Bronchial epithelial cell (primary cell): ENCODE measurements around the gene TRA2A. TPM values are rescaled to one million over a fixed set of nuclear protein-coding genes. Genes with fewer than 3 reads are reported as not detected.

Experiments
- DNase-seq: peaks from one replicate; pipeline ENCODE4 v3.0.0-alpha.2; 2010; ENCODE audit warnings: low read depth
- FAIRE-seq: peaks from 2 replicates; lab custom pipeline; 2011; peaks lifted over from hg19 to GRCh38; lab: Jason Lieb, UNC
- H3K27me3 ChIP-seq: 2 replicates; pipeline ENCODE4 v1.5.1; 2011; ENCODE audit warnings: low read length; ENCODE audit not compliant: control insufficient read depth, insufficient read depth
- H3K36me3 ChIP-seq: 2 replicates; pipeline ENCODE4 v1.5.1; 2011; ENCODE audit warnings: low read length; ENCODE audit not compliant: control insufficient read depth, insufficient read depth
- H3K4me3 ChIP-seq: 2 replicates; pipeline ENCODE4 v1.5.1; 2011; ENCODE audit warnings: mild to moderate bottlenecking, low read depth, low read length, control low read depth
- total RNA-seq: library from RNA; depleted of rRNA; stranded (reverse); fragments of >200 nt; gene quantifications from 2 replicates; pipeline ENCODE4 v1.2.1, GENCODE V29; 2014
- TF ChIP-seq, protein P1 (sequence below): IDR thresholded peaks from 2 replicates; pipeline ENCODE4 v1.5.1; 2011; ENCODE audit warnings: mild to moderate bottlenecking, moderate library complexity, low read length, control low read depth, inconsistent platforms; ENCODE audit not compliant: insufficient read depth, severe bottlenecking

The TRA2A gene
- total RNA-seq, 1 donor from 2014 or later = 21.3 TPM

DNA sequence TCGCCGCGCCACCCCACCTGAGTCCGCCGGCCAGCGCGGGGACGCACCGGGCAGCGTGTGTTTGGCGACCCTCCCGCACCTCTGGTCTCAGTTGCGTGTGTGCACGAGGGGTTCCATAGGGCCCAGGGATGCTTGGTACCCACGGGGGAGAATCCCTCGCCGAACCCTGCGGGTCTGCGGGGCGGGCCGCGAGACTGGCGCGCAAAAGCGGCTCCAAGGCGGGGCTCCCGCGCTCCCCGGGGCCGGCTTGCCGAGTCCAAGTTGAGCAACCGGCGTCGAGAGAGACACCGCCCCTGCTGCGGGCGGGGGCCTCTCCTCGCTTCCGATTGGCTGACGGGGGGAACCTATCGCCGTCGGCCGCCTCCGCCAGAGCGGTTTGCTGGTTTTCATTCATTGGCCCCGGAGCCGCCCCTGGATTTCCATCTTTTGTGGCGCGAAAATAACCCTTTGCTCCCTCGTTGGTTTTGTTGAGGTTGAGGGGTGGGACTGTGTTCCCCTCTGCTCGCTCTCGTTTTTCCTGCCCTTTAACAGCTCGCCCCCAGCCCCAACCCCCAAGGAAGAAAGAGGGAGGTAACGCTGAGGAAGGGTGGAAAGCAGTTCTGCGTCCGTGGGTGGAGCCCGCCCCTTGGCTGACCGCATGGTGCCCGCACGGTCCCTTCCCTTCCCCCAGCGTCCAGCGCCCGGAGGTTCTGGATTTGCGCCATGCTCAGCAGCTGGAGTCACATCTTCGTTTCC lies 57.5 kb downstream of the TRA2A start:
- TF ChIP-seq, protein P1, sequence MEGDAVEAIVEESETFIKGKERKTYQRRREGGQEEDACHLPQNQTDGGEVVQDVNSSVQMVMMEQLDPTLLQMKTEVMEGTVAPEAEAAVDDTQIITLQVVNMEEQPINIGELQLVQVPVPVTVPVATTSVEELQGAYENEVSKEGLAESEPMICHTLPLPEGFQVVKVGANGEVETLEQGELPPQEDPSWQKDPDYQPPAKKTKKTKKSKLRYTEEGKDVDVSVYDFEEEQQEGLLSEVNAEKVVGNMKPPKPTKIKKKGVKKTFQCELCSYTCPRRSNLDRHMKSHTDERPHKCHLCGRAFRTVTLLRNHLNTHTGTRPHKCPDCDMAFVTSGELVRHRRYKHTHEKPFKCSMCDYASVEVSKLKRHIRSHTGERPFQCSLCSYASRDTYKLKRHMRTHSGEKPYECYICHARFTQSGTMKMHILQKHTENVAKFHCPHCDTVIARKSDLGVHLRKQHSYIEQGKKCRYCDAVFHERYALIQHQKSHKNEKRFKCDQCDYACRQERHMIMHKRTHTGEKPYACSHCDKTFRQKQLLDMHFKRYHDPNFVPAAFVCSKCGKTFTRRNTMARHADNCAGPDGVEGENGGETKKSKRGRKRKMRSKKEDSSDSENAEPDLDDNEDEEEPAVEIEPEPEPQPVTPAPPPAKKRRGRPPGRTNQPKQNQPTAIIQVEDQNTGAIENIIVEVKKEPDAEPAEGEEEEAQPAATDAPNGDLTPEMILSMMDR = no peak
- no peak for FAIRE-seq

DNA sequence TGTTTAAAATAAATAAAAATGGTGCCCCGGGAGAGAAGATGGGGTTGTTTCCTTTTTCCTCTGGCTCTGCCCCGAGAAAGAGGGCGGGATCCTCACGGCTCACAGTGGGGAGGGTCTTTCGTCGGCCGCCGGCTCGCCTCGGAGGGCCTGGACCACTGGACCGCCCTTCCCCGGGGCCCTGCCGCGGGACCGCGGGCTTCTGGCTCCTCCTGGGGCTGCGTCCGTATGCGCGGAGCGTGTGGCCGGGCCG lies 58.0 kb downstream of the TRA2A start:
- peak overlapping the region; percentile 36 for H3K4me3 ChIP-seq
- FAIRE-seq (no peak), DNase-seq (no peak)
- TF ChIP-seq, protein P1 = no peak
- H3K36me3 ChIP-seq = no peaks in the 10 kb centered on the region
- peaks cover 46% of the 10 kb centered on the region for H3K27me3 ChIP-seq

More for the DNA sequence above, 57.5 kb downstream of the TRA2A start:
- H3K27me3 ChIP-seq = peaks cover 41% of the 10 kb centered on the region
- H3K4me3 ChIP-seq = peak overlapping the region; percentile 36
- H3K36me3 ChIP-seq = no peaks in the 10 kb centered on the region
- DNase-seq = peak; percentile 73

DNA sequence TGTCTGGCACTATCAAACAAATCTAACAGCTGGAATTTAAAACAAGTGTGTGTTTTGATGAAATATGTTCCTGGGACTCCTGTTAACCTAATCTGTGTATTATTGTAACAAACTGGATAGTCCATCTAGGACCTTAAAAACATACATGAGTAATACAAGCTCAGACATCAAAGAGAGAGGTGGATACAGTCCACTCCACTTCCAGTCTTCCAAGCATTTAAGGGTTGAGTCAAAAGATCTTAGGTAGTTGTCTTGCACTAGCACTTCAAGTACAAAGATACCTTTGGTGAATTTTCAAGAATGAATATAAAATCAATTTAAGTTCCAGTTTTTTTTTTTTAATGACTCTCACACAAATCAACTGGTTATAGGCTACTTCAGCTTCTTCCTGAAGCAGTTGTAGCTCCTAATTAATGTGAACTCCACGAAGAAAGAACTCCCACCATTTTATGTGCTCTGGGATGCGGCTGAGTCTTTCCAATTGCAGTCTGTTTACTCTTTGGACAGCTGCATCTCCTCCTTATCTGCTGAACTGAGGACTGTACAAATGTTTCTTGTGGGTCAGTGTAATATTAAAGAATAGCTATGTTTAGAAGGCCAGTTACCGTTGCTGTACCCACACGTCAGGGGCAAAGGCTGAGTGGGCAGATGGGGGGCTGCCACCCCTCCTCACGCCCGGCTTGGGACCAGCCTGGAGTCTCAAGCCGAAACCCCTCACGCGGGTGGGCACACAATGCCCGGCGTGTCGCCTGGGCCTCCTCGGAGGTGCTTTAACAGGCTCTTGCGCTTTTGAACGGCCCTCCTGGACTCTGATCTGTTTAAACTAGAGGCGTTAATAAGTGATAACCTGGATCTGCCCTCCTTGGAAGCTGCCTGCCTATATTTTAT lies 58.6 kb downstream of the TRA2A start:
- no peak for FAIRE-seq
- no peak overlapping the region for H3K4me3 ChIP-seq
- H3K27me3 ChIP-seq = peaks cover 51% of the 10 kb centered on the region
- no peak for DNase-seq
- H3K36me3 ChIP-seq = no peaks in the 10 kb centered on the region
- TF ChIP-seq, protein P1 = no peak

DNA sequence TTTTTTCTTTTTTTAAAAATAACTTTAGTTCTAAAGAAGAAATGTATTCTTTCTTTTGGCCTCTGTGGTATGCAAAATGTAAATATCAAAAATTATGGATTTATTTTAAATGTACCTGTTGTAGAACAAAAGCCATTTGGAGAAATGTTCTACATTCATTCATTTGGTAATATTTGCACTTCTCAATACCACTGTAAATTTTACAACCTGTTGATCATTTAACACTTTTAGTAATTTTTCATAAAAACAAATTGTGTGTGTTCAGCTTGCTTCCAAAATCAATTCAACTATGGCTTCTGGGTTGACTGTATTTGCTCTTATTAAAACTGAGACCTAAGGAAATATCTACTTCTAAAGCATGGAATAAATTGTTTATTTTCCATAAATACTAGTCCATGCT lies 59.2 kb downstream of the TRA2A start:
- TF ChIP-seq, protein P1 = no peak
- FAIRE-seq = no peak
- Histone ChIP-seq H3K36me3 (no peaks in the 10 kb centered on the region), H3K4me3 (no peak overlapping the region), H3K27me3 (peaks cover 58% of the 10 kb centered on the region)
- DNase-seq = no peak

DNA sequence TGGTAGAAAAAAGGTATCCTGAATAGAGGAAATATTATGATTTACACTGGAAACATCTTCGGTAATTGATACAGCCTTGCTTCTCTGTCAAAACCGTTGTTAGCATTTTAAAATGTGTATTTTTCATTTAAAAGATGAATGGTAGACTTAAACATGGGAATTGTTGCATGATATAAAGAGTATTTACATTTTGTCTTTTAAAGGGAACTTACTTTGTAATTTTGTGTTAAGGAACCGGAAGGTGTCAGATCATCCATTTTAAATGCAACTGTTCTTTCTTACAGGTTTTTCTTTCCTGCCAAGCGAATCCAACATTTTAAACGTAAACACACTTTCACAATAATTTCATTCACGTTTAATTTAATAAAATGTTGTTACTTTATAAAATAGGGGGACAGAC lies 59.7 kb downstream of the TRA2A start:
- Histone ChIP-seq H3K36me3 (no peaks in the 10 kb centered on the region), H3K4me3 (no peak overlapping the region), H3K27me3 (peaks cover 60% of the 10 kb centered on the region)
- DNase-seq = no peak
- FAIRE-seq = no peak
- TF ChIP-seq, protein P1 = no peak
